Gastroesophageal sphincter (tissue), 4 donors: ENCODE data around the gene RTN4IP1. TPM values are rescaled to one million over a fixed set of nuclear protein-coding genes. Genes with fewer than 3 reads are reported as not detected.

Experiments
- ATAC-seq: fragments of 150-250 bp; one replicate; pipeline ENCODE4 v1.9.1; 2016; ENCODE audit warnings: mild to moderate bottlenecking, moderate library complexity
- H3K27ac ChIP-seq, 4 donors: fragments of 200-600 bp; sonication (generic) in 3 of 4; 1 replicate in 3 of 4; 2 replicates in 1 of 4; pipeline ENCODE4 v1.5.1; 2016 to 2019
- H3K27me3 ChIP-seq: fragments of 200-600 bp; sonication (generic); one replicate; pipeline ENCODE4 v1.5.1; 2019
- H3K36me3 ChIP-seq, 2 donors: fragments of 200-600 bp; sonication (generic); one replicate each; pipeline ENCODE4 v1.5.1; 2019; ENCODE audit warnings: control low read depth in 1 of 2
- H3K4me1 ChIP-seq, 3 donors: fragments of 200-600 bp; sonication (generic); 1 replicate in 2 of 3; 2 replicates in 1 of 3; pipeline ENCODE4 v1.5.1; 2016 to 2019; ENCODE audit warnings: control low read depth in 2 of 3
- H3K4me3 ChIP-seq, 2 donors: fragments of 200-600 bp; sonication (generic); one replicate each; pipeline ENCODE4 v1.5.1; 2019; ENCODE audit warnings: mild to moderate bottlenecking in 1 of 2, moderate library complexity in 1 of 2
- H3K9me3 ChIP-seq, 3 donors: fragments of 200-600 bp; sonication (generic); one replicate each; pipeline ENCODE4 v1.5.1; 2017 to 2019; ENCODE audit warnings: control low read depth in 2 of 3
- EP300 ChIP-seq: sonication (generic); formaldehyde crosslinking; IDR thresholded peaks from one replicate; pipeline ENCODE4 v1.6.1; 2017; ENCODE audit warnings: antibody characterized with exemption, mild to moderate bottlenecking
- POLR2A ChIP-seq, 2 donors: fragments of 450-650 bp; IDR thresholded peaks; one replicate each; pipeline ENCODE4 v1.6.1; 2017; ENCODE audit warnings: antibody characterized with exemption in 2 of 2, mild to moderate bottlenecking in 2 of 2, moderate library complexity in 1 of 2
- POLR2AphosphoS5 ChIP-seq: sonication (generic); formaldehyde crosslinking; IDR thresholded peaks from one replicate; pipeline ENCODE4 v1.6.1; 2017; ENCODE audit warnings: antibody characterized with exemption
- WGBS, 2 donors: methylation state at CpG; one replicate each; pipeline ENCODE4 v1.1.5; 2018; ENCODE audit warnings: low coverage in 1 of 2; 5-methylcytosine and 5-hydroxymethylcytosine counted together
- total RNA-seq, 4 donors: library from RNA; depleted of rRNA; stranded (reverse); fragments of >200 nt; gene quantifications; one replicate each; pipeline ENCODE4 v1.1.0, GENCODE V29; 2016
- TF ChIP-seq, protein P1 (sequence below), 4 experiments: fragments of 200-600 bp in 2 of 4; fragments of 450-650 bp in 2 of 4; sonication (generic) in 1 of 4; IDR thresholded peaks; one replicate each; pipeline ENCODE4 v1.5.1; 2017 to 2019; ENCODE audit warnings: antibody characterized with exemption in 4 of 4, mild to moderate bottlenecking in 2 of 4, moderate library complexity in 2 of 4

RTN4IP1 gene
- total RNA-seq, 4 donors from 2014 or later, result 2.3 to 5.3 (median 3.5) TPM

DNA sequence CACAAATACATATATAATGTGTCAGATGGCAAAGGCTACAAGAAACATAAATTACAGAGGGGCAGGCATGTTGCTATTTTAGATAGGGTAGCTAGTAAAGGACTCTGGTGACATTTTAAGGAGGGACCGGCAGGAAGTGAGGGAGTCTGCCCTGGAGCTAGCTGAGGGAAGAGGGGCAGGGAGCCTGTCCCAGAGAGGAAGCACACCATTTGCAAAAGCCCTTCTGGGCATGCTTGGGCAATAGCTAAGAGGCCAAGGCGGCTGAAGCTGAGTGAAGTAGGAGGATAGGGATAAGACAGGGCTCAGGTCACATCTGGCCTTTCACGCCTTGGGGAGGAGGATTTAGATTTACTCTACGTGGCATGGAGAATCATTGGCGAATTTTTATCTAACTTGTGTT lies 96.2 kb downstream of the RTN4IP1 start:
- ATAC-seq, result no peak
- Histone ChIP-seq H3K27ac (no peak overlapping the region), H3K27me3 (no peaks in the 10 kb centered on the region), H3K9me3 (no peaks in the 10 kb centered on the region), H3K36me3 (peaks cover 0 to 5% of the 10 kb centered on the region in 2 donors), H3K4me3 (no peak overlapping the region), H3K4me1 (no peaks in the 10 kb centered on the region)
- TF ChIP-seq EP300 (no peak), POLR2AphosphoS5 (no peak), POLR2A (IDR thresholded peaks at IDR 0.05) (no peak)
- TF ChIP-seq, protein P1, sequence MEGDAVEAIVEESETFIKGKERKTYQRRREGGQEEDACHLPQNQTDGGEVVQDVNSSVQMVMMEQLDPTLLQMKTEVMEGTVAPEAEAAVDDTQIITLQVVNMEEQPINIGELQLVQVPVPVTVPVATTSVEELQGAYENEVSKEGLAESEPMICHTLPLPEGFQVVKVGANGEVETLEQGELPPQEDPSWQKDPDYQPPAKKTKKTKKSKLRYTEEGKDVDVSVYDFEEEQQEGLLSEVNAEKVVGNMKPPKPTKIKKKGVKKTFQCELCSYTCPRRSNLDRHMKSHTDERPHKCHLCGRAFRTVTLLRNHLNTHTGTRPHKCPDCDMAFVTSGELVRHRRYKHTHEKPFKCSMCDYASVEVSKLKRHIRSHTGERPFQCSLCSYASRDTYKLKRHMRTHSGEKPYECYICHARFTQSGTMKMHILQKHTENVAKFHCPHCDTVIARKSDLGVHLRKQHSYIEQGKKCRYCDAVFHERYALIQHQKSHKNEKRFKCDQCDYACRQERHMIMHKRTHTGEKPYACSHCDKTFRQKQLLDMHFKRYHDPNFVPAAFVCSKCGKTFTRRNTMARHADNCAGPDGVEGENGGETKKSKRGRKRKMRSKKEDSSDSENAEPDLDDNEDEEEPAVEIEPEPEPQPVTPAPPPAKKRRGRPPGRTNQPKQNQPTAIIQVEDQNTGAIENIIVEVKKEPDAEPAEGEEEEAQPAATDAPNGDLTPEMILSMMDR (IDR thresholded peaks at IDR 0.05), result no peak
- WGBS, 2 donors, result 36 to 53% methylated on average over 2 to 5 of the region's 5 CpGs

DNA sequence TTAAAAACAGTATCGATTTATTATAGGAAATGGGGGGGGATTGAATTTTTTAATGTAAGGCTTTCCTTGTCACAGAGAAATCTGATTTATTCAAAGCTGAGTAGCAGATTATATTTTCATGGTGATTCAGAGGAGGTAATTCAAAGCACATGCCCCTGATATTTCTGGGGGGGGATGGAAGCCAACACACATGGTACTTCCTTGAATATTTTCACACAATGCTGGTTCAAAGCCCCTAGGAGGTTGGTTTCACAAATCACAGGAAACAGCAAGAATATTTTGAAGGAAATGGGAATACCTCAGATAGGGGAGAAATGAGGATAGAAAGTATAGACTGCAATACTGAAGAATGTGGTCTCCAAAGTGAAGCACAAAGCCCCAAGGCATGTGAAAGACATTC lies 98.8 kb downstream of the RTN4IP1 start:
- peaks cover 0 to 5% of the 10 kb centered on the region in 2 donors for H3K36me3 ChIP-seq
- no peak overlapping the region for H3K27ac ChIP-seq
- ATAC-seq, result no peak
- H3K4me3 ChIP-seq, result no peak overlapping the region
- H3K4me1 ChIP-seq, result no peaks in the 10 kb centered on the region
- WGBS, 2 donors, result 74 to 90% methylated on average over 1 of the region's 1 CpG
- TF ChIP-seq, protein P1 (IDR thresholded peaks at IDR 0.05), result no peak
- TF ChIP-seq EP300, result no peak
- no peak for TF ChIP-seq POLR2AphosphoS5
- TF ChIP-seq POLR2A (IDR thresholded peaks at IDR 0.05), result no peak
- no peaks in the 10 kb centered on the region for H3K27me3 ChIP-seq
- H3K9me3 ChIP-seq, result no peaks in the 10 kb centered on the region

DNA sequence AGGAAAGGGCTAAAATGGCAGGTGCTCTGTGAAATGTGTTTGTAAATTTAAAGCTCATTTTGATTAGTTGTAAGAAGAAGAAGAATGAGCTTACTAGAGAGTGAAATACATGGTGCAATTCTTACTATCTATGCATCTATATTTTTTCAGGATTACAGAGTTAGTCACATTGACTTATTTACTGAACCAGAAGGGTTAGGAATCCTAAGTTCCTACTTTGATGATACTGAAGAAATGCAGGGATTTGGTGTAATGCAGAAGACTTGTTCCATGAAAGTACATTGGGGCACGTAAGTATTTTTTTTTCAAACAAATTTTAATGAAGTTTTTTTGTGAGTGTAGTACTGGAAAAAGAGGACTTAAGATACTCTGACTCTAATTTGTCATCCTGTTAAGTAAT lies 99.3 kb downstream of the RTN4IP1 start:
- Histone ChIP-seq H3K27me3 (no peaks in the 10 kb centered on the region), H3K9me3 (no peaks in the 10 kb centered on the region), H3K4me1 (no peaks in the 10 kb centered on the region), H3K36me3 (peaks cover 0 to 5% of the 10 kb centered on the region in 2 donors), H3K27ac (no peak overlapping the region), H3K4me3 (no peak overlapping the region)
- no peak for ATAC-seq
- no peak for TF ChIP-seq POLR2A (IDR thresholded peaks at IDR 0.05)
- TF ChIP-seq, protein P1 (IDR thresholded peaks at IDR 0.05), result no peak
- no peak for TF ChIP-seq EP300
- no peak for TF ChIP-seq POLR2AphosphoS5
- WGBS, 2 donors, result 67 to 78% methylated on average over 1 of the region's 1 CpG

DNA sequence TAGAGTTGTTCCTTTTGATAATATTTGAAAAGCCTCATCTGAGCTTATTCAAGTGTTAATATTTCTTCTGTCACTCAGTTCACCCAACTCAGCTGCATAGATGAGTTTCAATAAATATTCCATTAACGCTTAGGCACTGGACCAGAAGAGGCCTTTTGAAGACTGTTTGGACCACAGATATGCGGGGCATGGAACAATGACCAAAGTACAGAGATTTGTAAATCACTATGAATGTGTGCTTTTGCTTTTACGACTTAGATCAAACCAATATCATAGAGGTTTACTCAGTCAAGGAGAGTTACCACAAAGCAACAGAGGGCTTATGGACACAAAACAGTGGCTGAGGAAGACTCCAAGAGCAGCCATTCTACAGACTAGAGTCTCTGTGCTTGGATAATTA lies 99.9 kb downstream of the RTN4IP1 start:
- Histone ChIP-seq H3K27ac (no peak overlapping the region), H3K27me3 (no peaks in the 10 kb centered on the region), H3K36me3 (peaks cover 0 to 5% of the 10 kb centered on the region in 2 donors), H3K4me3 (no peak overlapping the region), H3K9me3 (no peaks in the 10 kb centered on the region), H3K4me1 (no peaks in the 10 kb centered on the region)
- WGBS, 2 donors, result 74 to 85% methylated on average over 3 of the region's 3 CpGs
- TF ChIP-seq POLR2A (IDR thresholded peaks at IDR 0.05) (no peak), EP300 (no peak)
- TF ChIP-seq, protein P1 (IDR thresholded peaks at IDR 0.05), result no peak
- no peak for ATAC-seq

DNA sequence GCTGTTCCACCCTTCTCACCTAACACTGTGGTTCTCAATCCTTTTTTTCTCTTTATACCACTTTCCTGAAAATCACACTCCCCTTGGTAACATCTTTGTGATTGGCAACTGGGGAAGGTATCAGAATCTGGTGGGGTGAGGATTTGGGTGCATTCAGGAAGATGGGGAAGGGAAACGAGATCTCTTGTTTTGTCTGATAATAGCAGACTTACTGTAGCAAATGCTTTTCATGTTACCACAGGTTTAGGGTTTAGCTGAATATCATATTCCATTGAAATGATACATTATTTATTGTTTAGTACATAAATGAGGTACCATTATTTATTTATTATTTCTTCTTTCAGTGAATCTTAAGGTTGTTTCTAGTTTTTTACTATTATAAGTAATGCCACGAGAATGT lies 100.8 kb downstream of the RTN4IP1 start:
- no peak overlapping the region for H3K4me3 ChIP-seq
- H3K36me3 ChIP-seq, result peaks cover 0 to 5% of the 10 kb centered on the region in 2 donors
- no peaks in the 10 kb centered on the region for H3K4me1 ChIP-seq
- no peaks in the 10 kb centered on the region for H3K9me3 ChIP-seq
- TF ChIP-seq, protein P1 (IDR thresholded peaks at IDR 0.05), result no peak
- TF ChIP-seq POLR2A (IDR thresholded peaks at IDR 0.05), result no peak
- no peak for TF ChIP-seq EP300
- TF ChIP-seq POLR2AphosphoS5, result no peak
- no peak overlapping the region for H3K27ac ChIP-seq
- no peaks in the 10 kb centered on the region for H3K27me3 ChIP-seq
- WGBS, 2 donors, result 56 to 78% methylated on average over 2 of the region's 2 CpGs
- no peak for ATAC-seq
